HCT116 (cell line): ENCODE results near the gene GSTM4. TPM values are rescaled to one million over a fixed set of nuclear protein-coding genes. Genes with fewer than 3 reads are reported as not detected.

ENCODE experiments used
- ATAC-seq: fragments of 200-7000 bp; cut with Tn5 transposase; 2 replicates; pipeline ENCODE4 v1.9.1; 2020; ENCODE audit warnings: mild to moderate bottlenecking, moderate library complexity
- BruUV-seq: library from RNA; stranded (reverse); fragments of 400-500 nt; replicated peaks from 2 replicates; lab custom pipeline; 2021; lab: Mats Ljungman, UMichigan
- CTCF ChIA-PET: fragments of 300-600 bp; sonication (Branson Sonifier 250); formaldehyde crosslinking; loops from one replicate; lab custom pipeline; 2021; ENCODE audit warnings: antibody characterized with exemption; lab: Charles Lee
- POLR2A ChIA-PET: fragments of 300-600, 350-600 bp; sonication (Branson Sonifier 250); formaldehyde crosslinking; loops from one replicate; lab custom pipeline; 2021; ENCODE audit warnings: antibody characterized with exemption; lab: Charles Lee
- RAD21 ChIA-PET, 2 experiments: fragments of 300-600 bp; sonication (Branson Sonifier 250); formaldehyde crosslinking; loops; one replicate each; lab custom pipeline; 2023; ENCODE audit warnings: low total read pairs in 2 of 2; ENCODE audit not compliant: uncharacterized antibody in 2 of 2, unreplicated experiment in 2 of 2, low non-redundant PET in 1 of 2; lab: Charles Lee
- DNase-seq: peaks from one replicate; pipeline ENCODE4 v3.0.0-alpha.2; 2010; ENCODE audit warnings: low read depth, low spot score
- H2AFZ ChIP-seq: fragments of 200-600 bp; shearing (Covaris generic), sonication (generic); 2 replicates; pipeline ENCODE4 v1.6.1; 2017; ENCODE audit warnings: low read depth, mixed run types, mixed read lengths, antibody characterized with exemption, low read length; ENCODE audit not compliant: poor library complexity, severe bottlenecking
- H3K27ac ChIP-seq: 2 replicates; pipeline ENCODE4 v1.5.1; 2012; ENCODE audit warnings: low read depth, low read length
- H3K27me3 ChIP-seq: fragments of 200-600 bp; sonication (generic); 2 replicates; pipeline ENCODE4 v1.6.1; 2016; ENCODE audit warnings: mixed run types, low read length, mixed read lengths; ENCODE audit not compliant: insufficient read depth
- H3K36me3 ChIP-seq, 2 experiments: fragments of 200-500 bp in 1 of 2; fragments of 200-600 bp in 1 of 2; sonication (Bioruptor generic) in 1 of 2; sonication (generic) in 1 of 2; 2 replicates each; pipeline versions ENCODE4 v1.5.1 to v1.6.1; 2014 to 2016; ENCODE audit warnings: low read length in 2 of 2, inconsistent platforms in 1 of 2, mixed read lengths in 1 of 2, mixed run types in 1 of 2; ENCODE audit not compliant: insufficient read depth in 2 of 2, control insufficient read depth in 1 of 2
- H3K4me1 ChIP-seq, 2 experiments: fragments of 200-600 bp in 1 of 2; sonication (generic) in 1 of 2; 2 replicates each; pipeline versions ENCODE4 v1.5.1 to v1.6.1; 2012 to 2017; ENCODE audit warnings: low read length in 2 of 2, inconsistent platforms in 1 of 2, mild to moderate bottlenecking in 1 of 2, mixed read lengths in 1 of 2, mixed run types in 1 of 2, moderate library complexity in 1 of 2; ENCODE audit not compliant: insufficient read depth in 2 of 2, control insufficient read depth in 1 of 2
- H3K4me2 ChIP-seq: fragments of 200-600 bp; sonication (generic); 2 replicates; pipeline ENCODE4 v1.6.1; 2017; ENCODE audit warnings: mixed run types, low read length, mixed read lengths
- H3K4me3 ChIP-seq, 2 experiments: fragments of 200-600 bp in 1 of 2; sonication (generic) in 1 of 2; replicated peaks in 1 of 2; 2 replicates each; pipeline ENCODE4 v1.5.1; 2011 to 2016; ENCODE audit warnings: low read length in 2 of 2, control low read depth in 1 of 2, low read depth in 1 of 2, mild to moderate bottlenecking in 1 of 2, mixed read lengths in 1 of 2, mixed run types in 1 of 2
- H3K79me2 ChIP-seq: fragments of 200-600 bp; sonication (generic); 2 replicates; pipeline ENCODE4 v1.6.1; 2017; ENCODE audit warnings: mild to moderate bottlenecking, mixed run types, low read length, moderate library complexity, mixed read lengths; ENCODE audit not compliant: insufficient read depth
- H3K9ac ChIP-seq: fragments of 200-600 bp; sonication (generic); 2 replicates; pipeline ENCODE4 v1.6.1; 2016; ENCODE audit warnings: low read length, mixed read lengths
- H3K9me2 ChIP-seq: fragments of 200-600 bp; sonication (generic), shearing (Covaris generic); 2 replicates; pipeline ENCODE4 v1.6.1; 2017; ENCODE audit warnings: mixed run types, mild to moderate bottlenecking, moderate library complexity; ENCODE audit not compliant: insufficient read depth
- H3K9me3 ChIP-seq, 2 experiments: fragments of 200-500 bp in 1 of 2; fragments of 200-600 bp in 1 of 2; sonication (Bioruptor generic) in 1 of 2; sonication (generic) in 1 of 2; 2 replicates each; pipeline ENCODE4 v1.6.1; 2014 to 2017; ENCODE audit warnings: low read length in 2 of 2, mixed read lengths in 2 of 2, inconsistent platforms in 1 of 2, low read depth in 1 of 2, mild to moderate bottlenecking in 1 of 2, mixed run types in 1 of 2, moderate library complexity in 1 of 2; ENCODE audit not compliant: control insufficient read depth in 1 of 2, insufficient read depth in 1 of 2
- H4K20me1 ChIP-seq: fragments of 200-600 bp; sonication (generic), shearing (Covaris generic); 2 replicates; pipeline ENCODE4 v1.6.1; 2017; ENCODE audit warnings: mixed run types, mild to moderate bottlenecking, moderate library complexity; ENCODE audit not compliant: insufficient read depth
- CBX3 ChIP-seq: IDR thresholded peaks from 2 replicates; pipeline ENCODE4 v1.6.1; 2012; ENCODE audit warnings: low read depth
- CEBPB ChIP-seq: IDR thresholded peaks from 2 replicates; pipeline ENCODE4 v1.6.1; 2012; ENCODE audit warnings: low read depth
- FOSL1 ChIP-seq: IDR thresholded peaks from 2 replicates; pipeline ENCODE4 v1.6.1; 2012; ENCODE audit warnings: low read depth
- JUND ChIP-seq: IDR thresholded peaks from 2 replicates; pipeline ENCODE4 v1.6.1; 2012
- RAD21 ChIP-seq: IDR thresholded peaks from 2 replicates; pipeline ENCODE4 v1.6.1; 2012; ENCODE audit warnings: low read depth, mild to moderate bottlenecking
- SIN3A ChIP-seq: IDR thresholded peaks from 2 replicates; pipeline ENCODE4 v1.6.1; 2012; ENCODE audit warnings: low read depth
- SRF ChIP-seq: IDR thresholded peaks from 2 replicates; pipeline ENCODE4 v1.6.1; 2012; ENCODE audit warnings: low read depth
- ZFX ChIP-seq: fragments of 450-650 bp; IDR thresholded peaks from 2 replicates; pipeline ENCODE4 v1.6.1; 2017
- ZNF274 ChIP-seq: fragments of 200-500 bp; sonication (Bioruptor generic); IDR thresholded peaks from 2 replicates; pipeline ENCODE4 v1.6.1; 2014; ENCODE audit warnings: mild to moderate bottlenecking, low read depth, low read length, inconsistent platforms
- intact Hi-C: fragments of 100-400 bp; cut with micrococcal nuclease; formaldehyde crosslinking; loops from 2 replicates; pipeline ENCODE4 v1.10.0; 2022
- total RNA-seq: library from RNA; stranded (reverse); gene quantifications from one replicate; pipeline ENCODE4 v1.2.1, GENCODE V29; 2021; ENCODE audit not compliant: unreplicated experiment
- TF ChIP-seq, protein P1 (sequence below): IDR thresholded peaks from 2 replicates; pipeline ENCODE4 v1.6.1; 2012; ENCODE audit warnings: low read depth
- TF ChIP-seq, protein P2 (sequence below): IDR thresholded peaks from 2 replicates; pipeline ENCODE4 v1.6.1; 2012
- TF ChIP-seq, protein P3 (sequence below): IDR thresholded peaks from 2 replicates; pipeline ENCODE4 v1.6.1; 2011; ENCODE audit warnings: mild to moderate bottlenecking, low read length, moderate library complexity; ENCODE audit not compliant: insufficient replicate concordance; ENCODE audit errors: extremely low read depth
- TF ChIP-seq, protein P4 (sequence below): IDR thresholded peaks from 2 replicates; pipeline ENCODE4 v1.6.1; 2012

Gene GSTM4
- total RNA-seq, 1 experiment from 2014 or later: 15.9 TPM

DNA sequence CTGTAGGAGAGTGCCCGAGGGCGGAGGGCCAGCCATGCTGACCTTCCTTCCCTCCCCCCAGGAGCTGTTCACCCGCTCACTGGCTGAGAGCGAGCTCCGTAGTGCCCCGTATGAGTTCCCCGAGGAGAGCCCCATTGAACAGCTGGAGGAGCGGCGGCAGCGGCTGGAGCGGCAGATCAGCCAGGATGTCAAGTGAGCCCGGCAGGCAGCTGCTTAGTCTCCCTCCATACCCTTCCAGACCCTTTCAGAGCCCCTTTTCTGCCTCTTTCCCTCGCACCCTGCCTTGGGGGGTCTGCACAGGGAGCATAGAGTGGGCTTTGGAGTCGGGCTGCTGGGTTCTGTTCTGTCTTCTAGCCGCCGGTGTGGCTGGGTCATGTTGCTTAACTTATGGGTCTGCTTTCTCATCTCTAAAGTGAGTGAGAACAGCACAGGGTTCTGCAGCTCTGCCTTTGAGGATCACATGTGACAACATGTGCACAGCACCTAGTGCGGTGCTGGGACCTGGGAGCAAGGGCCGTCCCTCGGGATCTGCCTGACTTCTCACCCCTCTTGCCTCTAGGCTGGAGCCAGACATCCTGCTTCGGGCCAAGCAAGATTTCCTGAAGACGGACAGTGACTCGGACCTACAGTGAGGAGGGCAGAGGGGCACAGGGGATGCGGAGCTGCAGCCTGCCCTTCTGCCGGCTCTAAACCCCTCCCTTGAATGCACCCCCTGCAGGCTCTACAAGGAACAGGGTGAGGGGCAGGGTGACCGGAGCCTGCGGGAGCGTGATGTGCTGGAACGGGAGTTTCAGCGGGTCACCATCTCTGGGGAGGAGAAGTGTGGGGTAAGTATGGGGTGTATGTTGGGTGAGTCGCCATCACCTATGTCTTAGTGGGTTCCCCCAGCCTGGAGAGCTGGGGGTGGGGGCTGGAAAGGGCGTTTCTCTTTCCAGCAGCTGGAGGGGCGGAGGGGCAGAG is 30.0 kb upstream of the GSTM4 start:
- ChIA-PET CTCF (interaction anchor here (0.9 to 1.0 kb wide), 2 partner anchors 24 to 78 kb away, joined by 3 read pairs; partner anchors contain the start of gene GNAI3), RAD21 (no interaction called here), POLR2A (no interaction called here)
- peaks cover 3 to 16% of the 10 kb centered on the region in 2 experiments; a peak in 3 of 4 replicates for H3K36me3 ChIP-seq
- H3K9ac ChIP-seq: no peak overlapping the region
- intact Hi-C loops: no loop called here
- H3K9me3 ChIP-seq: no peaks in the 10 kb centered on the region
- BruUV-seq: no TSS peak
- H3K4me2 ChIP-seq: no peak overlapping the region
- H4K20me1 ChIP-seq: no peaks in the 10 kb centered on the region
- ATAC-seq (no peak), DNase-seq (no peak)
- H3K79me2 ChIP-seq: peaks cover 40% of the 10 kb centered on the region
- no peaks in the 10 kb centered on the region for H3K27me3 ChIP-seq
- no peak overlapping the region for H2AFZ ChIP-seq
- H3K27ac ChIP-seq: no peak overlapping the region
- H3K9me2 ChIP-seq: no peaks in the 10 kb centered on the region
- TF ChIP-seq FOSL1: no peak
- no peak for TF ChIP-seq CBX3
- TF ChIP-seq SIN3A: no peak
- TF ChIP-seq CEBPB: no peak
- no peak for TF ChIP-seq ZNF274
- TF ChIP-seq, protein P1, sequence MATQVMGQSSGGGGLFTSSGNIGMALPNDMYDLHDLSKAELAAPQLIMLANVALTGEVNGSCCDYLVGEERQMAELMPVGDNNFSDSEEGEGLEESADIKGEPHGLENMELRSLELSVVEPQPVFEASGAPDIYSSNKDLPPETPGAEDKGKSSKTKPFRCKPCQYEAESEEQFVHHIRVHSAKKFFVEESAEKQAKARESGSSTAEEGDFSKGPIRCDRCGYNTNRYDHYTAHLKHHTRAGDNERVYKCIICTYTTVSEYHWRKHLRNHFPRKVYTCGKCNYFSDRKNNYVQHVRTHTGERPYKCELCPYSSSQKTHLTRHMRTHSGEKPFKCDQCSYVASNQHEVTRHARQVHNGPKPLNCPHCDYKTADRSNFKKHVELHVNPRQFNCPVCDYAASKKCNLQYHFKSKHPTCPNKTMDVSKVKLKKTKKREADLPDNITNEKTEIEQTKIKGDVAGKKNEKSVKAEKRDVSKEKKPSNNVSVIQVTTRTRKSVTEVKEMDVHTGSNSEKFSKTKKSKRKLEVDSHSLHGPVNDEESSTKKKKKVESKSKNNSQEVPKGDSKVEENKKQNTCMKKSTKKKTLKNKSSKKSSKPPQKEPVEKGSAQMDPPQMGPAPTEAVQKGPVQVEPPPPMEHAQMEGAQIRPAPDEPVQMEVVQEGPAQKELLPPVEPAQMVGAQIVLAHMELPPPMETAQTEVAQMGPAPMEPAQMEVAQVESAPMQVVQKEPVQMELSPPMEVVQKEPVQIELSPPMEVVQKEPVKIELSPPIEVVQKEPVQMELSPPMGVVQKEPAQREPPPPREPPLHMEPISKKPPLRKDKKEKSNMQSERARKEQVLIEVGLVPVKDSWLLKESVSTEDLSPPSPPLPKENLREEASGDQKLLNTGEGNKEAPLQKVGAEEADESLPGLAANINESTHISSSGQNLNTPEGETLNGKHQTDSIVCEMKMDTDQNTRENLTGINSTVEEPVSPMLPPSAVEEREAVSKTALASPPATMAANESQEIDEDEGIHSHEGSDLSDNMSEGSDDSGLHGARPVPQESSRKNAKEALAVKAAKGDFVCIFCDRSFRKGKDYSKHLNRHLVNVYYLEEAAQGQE: no peak
- no peak for TF ChIP-seq RAD21
- TF ChIP-seq, protein P2, sequence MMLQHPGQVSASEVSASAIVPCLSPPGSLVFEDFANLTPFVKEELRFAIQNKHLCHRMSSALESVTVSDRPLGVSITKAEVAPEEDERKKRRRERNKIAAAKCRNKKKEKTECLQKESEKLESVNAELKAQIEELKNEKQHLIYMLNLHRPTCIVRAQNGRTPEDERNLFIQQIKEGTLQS: no peak
- TF ChIP-seq, protein P3, sequence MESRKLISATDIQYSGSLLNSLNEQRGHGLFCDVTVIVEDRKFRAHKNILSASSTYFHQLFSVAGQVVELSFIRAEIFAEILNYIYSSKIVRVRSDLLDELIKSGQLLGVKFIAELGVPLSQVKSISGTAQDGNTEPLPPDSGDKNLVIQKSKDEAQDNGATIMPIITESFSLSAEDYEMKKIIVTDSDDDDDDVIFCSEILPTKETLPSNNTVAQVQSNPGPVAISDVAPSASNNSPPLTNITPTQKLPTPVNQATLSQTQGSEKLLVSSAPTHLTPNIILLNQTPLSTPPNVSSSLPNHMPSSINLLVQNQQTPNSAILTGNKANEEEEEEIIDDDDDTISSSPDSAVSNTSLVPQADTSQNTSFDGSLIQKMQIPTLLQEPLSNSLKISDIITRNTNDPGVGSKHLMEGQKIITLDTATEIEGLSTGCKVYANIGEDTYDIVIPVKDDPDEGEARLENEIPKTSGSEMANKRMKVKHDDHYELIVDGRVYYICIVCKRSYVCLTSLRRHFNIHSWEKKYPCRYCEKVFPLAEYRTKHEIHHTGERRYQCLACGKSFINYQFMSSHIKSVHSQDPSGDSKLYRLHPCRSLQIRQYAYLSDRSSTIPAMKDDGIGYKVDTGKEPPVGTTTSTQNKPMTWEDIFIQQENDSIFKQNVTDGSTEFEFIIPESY: no peak
- no peak for TF ChIP-seq ZFX
- TF ChIP-seq SRF: no peak
- TF ChIP-seq, protein P4, sequence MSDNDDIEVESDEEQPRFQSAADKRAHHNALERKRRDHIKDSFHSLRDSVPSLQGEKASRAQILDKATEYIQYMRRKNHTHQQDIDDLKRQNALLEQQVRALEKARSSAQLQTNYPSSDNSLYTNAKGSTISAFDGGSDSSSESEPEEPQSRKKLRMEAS: no peak
- TF ChIP-seq JUND: no peak
- H3K4me1 ChIP-seq: peaks cover 13 to 20% of the 10 kb centered on the region in 2 experiments; a peak in 2 of 4 replicates
- no peak overlapping the region for H3K4me3 ChIP-seq
